HG02571 (cell line): ENCODE data around the gene TNPO1.

ENCODE experiments used
- ATAC-seq: cut with Tn5 transposase; IDR thresholded peaks from one replicate; pipeline ENCODE4 v1.9.1; 2021; ENCODE audit warnings: mild to moderate bottlenecking, moderate library complexity; ENCODE audit not compliant: unreplicated experiment

TNPO1 gene

GRCh38 chr5:72817671-72818266 lies 1.3 kb downstream of the TNPO1 start:
- no peak for ATAC-seq

- no peak for ATAC-seq
Observed at GRCh38 chr5:72818866-72819534, 2.5 kb downstream of the TNPO1 start.

GRCh38 chr5:72821776-72822175 lies 5.3 kb downstream of the TNPO1 start:
- ATAC-seq, result no peak

- no peak for ATAC-seq
Observed at GRCh38 chr5:72822944-72823343, 6.5 kb downstream of the TNPO1 start.

GRCh38 chr5:72829707-72830106 lies 13.2 kb downstream of the TNPO1 start:
- no peak for ATAC-seq

GRCh38 chr5:72830362-72830761 lies 13.9 kb downstream of the TNPO1 start:
- ATAC-seq, result no peak

GRCh38 chr5:72831685-72832084 lies 15.2 kb downstream of the TNPO1 start:
- no peak for ATAC-seq

GRCh38 chr5:72834924-72835323 lies 18.5 kb downstream of the TNPO1 start:
- no peak for ATAC-seq

- ATAC-seq, result no peak
Observed at GRCh38 chr5:72835633-72836032, 19.2 kb downstream of the TNPO1 start.

- no peak for ATAC-seq
Observed at GRCh38 chr5:72836810-72837209, 20.3 kb downstream of the TNPO1 start.

- ATAC-seq, result no peak
Observed at GRCh38 chr5:72837524-72838096, 21.1 kb downstream of the TNPO1 start.

- ATAC-seq, result no peak
Observed at GRCh38 chr5:72840041-72840440, 23.6 kb downstream of the TNPO1 start.

- no peak for ATAC-seq
Observed at GRCh38 chr5:72841756-72842535, 25.5 kb downstream of the TNPO1 start.

GRCh38 chr5:72842816-72843215 lies 26.4 kb downstream of the TNPO1 start:
- ATAC-seq, result no peak

GRCh38 chr5:72844218-72844603 lies 27.8 kb downstream of the TNPO1 start:
- ATAC-seq, result no peak

GRCh38 chr5:72845889-72846288 lies 29.4 kb downstream of the TNPO1 start:
- ATAC-seq, result no peak

GRCh38 chr5:72846483-72846882 lies 30.0 kb downstream of the TNPO1 start:
- no peak for ATAC-seq

GRCh38 chr5:72847439-72847838 lies 31.0 kb downstream of the TNPO1 start:
- no peak for ATAC-seq

GRCh38 chr5:72847989-72848473 lies 31.6 kb downstream of the TNPO1 start:
- ATAC-seq, result peak; percentile 83

- ATAC-seq, result peak; percentile 53
Observed at GRCh38 chr5:72848474-72849428, 32.3 kb downstream of the TNPO1 start.
